HG02588 (cell line): ENCODE results near the gene TMEM272.

Source experiments
- ATAC-seq: cut with Tn5 transposase; IDR thresholded peaks from one replicate; pipeline ENCODE4 v1.9.1; 2021; ENCODE audit warnings: mild to moderate bottlenecking, moderate library complexity; ENCODE audit not compliant: unreplicated experiment

Gene TMEM272, protein sequence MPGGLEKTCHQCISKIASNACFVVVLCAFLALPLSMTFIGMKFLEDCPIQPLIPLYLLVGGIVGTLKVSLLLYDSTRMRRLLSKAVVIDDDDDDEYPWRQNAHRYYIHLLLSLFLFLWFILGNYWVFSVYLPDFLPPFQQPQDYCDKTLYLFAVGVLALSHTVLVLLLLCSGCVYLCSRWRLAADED

DNA sequence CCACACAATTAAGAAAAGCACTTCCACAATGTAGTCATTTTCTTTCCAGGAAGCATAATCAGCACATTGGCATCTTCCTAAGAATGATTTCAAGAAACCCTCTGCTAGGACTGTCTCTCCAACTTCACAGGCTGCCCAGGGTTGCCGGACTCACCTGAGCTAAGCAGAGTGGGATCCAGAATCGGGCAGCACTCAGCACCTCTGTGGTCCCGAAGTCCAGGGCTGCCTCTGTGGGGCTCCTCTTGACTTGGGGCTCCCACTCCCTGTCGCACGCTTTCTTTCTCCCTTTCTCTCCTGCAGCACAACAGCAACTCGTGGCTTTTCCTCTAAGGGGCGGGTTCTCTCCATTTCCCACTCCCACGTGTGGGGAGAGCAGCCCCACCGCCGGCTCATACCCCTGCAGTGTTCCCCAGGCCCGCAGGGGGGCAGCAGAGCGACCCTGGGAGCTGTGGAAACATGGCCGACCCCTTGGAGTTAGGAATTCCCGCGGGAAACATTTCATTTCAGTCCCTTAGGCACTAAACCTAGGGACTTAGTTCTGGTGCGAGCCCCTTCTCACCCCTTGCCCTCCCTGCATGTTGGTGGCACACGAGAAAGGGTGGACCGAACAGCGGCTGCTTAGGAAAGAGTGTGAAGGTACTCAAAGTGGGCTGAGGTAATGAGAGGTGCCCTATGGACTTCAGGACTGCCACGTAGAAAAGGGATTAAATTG is at the start of gene TMEM272:
TSS of gene TMEM272 (minus strand) at position 316 of the 712 bp plus-strand sequence. CDS start 6,647 bp downstream, outside the sequence.
- peak; percentile 71 for ATAC-seq

DNA sequence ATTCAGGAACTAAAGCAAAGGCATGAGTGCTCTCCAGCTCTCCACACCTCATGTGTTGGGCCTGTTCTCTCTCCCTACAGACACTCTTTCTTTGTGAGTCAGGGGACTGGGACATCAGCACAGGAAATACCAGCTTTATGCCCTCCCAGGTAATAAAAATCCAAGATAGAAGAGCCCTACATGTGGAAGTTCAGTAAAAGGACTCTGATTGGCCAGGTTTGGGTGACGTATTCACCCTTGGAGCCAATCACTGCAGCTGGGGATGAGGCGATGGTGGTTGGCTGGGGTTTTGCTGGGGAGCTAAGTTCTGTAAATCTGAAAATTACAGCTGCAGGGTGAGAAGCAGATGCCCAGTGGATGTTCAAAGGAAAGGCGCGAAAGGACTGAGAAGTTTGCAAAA is 49.3 kb upstream of the TMEM272 start:
- ATAC-seq = no peak

DNA sequence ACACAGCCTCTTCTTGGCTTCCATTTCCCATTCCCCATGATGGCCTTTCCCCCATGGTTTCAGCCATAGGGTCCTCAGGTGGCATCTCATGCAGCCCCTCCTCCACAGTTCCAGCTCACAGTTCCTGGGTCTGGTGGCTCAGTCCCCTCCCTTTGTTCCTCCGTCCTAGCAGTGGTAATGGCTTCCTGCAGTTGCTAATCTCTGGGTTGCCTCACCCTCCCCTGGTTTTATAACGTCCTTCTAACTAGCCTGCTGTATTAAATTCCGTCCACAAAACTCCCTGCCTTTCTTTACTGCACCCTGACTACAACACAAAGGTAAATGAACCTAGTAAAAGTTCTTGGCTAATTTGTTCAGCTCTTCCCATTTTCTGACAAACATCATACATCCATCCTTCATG is 47.7 kb upstream of the TMEM272 start:
- no peak for ATAC-seq

DNA sequence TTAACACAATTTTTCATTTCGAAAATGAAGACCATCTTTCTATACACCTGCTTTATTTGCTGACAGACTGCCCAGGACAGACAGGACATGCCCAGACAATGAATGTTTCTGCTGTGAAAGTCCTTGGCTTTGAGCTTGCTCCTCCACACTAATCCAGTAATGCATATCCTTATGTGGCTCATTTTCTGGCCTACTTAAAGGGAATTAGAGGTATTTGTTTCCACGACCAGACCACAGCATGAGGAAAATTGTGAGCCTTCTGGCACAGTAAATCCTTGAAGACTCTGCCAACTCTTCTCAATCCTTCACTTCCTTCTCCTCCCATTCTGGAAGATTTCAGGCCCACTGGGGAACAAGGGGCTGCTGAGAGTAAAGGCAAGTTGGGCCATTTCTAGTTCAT is 42.5 kb upstream of the TMEM272 start:
- ATAC-seq = no peak

DNA sequence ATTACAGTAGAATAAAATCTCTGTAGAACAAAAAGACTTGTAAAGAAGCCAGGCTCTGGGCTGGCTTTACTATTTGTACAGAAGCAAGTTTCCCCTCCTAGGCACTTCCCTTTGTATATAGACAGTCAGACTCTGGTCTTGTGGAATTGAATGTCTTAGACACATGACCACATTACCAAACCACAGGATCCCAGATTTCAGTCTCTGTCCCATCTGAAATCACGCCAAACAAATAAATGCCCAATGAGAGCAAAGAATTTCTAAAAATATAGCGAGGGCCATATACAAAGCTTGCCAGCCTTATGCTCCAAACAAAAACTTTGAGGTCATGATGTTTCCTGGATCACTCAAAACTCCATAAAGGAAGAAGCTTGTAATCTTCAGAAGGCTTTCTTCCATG is 40.7 kb upstream of the TMEM272 start:
- ATAC-seq = no peak

DNA sequence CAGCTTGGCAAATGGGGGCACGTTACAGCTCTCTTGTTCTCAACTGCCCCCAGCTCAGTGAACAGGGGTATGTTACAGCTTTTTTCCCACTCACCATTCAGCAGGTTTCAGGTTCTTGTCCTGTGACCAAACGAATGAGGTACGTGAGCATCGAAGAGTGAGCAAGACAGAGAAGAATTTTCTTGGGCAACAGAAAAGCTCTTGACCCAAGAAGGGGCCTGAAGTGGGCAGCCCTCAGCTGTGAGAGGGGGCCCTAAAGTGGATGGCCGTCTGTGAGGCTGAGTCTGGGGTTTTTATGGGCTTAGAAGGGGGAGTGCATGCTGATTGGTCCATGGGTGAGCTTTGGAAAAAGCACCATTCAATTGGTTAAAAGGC is 38.2 kb upstream of the TMEM272 start:
- ATAC-seq = no peak

DNA sequence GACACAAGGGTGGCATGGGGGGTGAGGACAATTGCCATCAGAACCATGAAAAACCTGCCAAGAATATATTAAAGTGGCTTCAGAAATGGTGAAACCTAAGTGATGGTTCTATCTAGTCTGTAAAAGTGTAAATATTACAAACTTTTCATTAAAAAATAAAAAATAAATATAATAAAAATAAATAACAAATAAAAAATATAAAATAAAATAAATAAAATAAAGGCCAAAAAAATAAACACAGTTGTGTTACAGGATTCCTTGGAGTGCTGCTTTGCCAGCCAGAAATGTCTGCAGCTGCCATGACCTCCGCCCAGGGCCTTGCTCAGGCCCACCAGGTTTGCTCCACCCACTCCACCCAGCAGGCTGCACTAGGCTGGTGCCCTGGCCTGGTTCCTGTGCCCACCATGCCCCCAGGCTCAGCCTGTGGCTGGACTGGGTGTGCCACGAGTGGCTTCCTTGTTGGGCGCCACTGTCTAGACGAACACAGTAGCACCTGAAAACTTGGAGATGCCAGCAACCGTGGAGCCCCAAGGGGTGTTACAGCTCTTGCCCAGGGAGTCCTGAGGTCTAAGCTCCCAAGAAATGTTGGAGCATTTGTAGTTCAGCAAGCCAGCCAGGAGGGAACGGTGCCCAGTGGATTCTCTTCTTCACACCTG is 37.7 kb upstream of the TMEM272 start:
- ATAC-seq = no peak

DNA sequence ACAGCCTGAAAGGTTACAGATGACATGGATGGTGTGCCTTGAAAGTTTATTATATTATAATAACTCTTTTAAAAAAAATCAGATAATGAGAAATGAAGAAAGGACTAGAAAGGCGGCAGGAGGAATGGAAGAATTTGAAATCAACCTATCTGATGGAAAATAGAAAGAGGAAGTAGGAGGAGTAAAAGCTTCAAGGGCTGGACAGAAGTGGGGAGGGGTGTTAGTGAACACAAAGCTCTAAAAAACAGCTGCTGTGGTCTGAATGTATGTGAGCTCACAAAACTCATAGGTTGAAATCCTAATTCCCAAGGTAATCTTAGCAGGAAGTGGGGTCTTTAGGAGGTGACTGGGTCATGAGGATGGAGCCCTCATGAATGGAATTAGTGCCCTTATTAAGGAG is 36.3 kb upstream of the TMEM272 start:
- ATAC-seq = no peak

DNA sequence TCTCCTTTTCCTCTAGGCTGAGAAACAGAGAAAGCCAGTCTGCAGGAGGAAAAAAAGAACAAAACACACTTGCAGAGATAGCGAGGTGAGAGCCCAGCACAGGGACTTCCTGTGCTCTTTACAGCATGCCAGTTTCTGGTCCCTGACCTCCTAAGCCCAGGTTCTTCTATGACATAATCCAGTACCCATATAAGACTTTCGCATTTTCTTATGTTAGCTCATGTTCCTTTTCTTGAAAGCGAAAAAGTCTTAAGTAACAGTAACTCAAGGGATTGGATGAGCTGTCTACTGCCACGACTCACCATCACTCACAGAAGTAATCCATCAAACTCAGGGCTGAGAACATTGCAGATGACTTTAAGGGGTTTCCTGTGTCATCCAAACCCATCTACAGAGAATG is 34.2 kb upstream of the TMEM272 start:
- ATAC-seq = no peak

DNA sequence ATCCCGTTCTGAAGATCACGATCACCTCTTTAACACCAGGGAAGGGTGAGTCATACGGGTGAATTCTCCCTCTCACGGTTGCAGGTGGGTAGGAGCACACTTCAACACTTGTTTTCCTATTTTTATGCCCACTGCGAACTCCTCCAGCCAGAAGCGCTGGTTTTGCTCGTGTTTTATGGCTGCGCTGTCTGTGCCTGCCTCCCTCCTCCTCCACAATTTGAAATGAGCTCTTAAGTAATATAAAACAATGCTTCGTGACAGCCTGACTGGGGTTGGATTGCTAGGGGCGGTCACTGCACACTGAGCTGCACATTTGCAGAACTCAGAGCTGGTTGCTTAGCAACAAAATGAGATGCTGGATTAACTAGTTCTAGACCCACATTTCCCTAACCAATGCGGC is 29.7 kb upstream of the TMEM272 start:
- ATAC-seq = no peak

DNA sequence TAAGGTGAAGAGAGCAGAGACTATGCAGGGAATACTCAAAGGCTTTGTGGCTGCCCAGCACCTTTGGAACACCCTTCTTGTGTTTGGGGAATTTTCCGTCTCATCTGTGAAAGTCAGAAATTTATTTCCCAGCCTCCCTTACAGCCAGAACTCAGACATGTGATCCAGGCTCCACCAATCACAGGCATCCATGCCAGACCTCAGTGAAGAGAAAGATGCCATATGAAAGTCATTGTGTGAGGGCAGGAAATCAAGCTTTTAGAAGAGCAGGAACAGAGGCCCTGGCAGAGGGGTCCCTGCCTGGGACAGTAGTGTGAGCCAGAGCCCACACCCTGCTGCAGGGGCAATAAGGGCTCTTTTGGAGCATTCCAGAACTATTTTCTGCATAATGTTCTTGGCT is 28.9 kb upstream of the TMEM272 start:
- ATAC-seq = no peak

DNA sequence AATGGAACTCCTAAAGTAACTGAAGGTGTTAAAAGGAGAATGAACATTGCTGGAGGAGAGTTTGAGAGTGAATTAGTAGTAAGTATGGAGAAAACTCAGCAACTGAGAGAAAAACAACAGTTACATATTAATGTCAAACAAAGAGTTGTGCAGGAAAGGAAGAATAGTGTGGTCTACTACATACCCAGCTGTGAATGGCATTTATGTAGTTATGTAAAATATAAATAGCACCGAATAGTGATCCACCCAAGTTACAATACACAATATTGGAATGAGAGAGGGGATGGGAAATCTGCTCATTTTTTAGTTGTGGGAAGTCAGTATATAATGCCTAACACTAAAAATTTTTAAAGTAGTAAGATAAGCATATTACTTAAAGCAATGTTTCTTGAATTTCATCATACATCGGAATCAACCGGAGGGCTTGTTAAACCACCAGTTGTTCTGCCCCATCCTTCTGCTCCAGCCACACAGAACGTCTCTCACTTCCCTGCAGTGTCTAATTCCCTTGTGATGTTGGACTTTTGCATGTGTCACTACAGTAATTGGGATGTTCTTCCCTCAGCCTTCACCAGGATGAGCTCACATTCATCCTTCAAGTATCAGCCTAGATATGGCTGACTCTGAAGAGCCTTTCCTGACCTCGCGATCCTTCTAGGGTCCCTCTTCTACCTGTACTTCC is 28.3 kb upstream of the TMEM272 start:
- ATAC-seq = no peak

DNA sequence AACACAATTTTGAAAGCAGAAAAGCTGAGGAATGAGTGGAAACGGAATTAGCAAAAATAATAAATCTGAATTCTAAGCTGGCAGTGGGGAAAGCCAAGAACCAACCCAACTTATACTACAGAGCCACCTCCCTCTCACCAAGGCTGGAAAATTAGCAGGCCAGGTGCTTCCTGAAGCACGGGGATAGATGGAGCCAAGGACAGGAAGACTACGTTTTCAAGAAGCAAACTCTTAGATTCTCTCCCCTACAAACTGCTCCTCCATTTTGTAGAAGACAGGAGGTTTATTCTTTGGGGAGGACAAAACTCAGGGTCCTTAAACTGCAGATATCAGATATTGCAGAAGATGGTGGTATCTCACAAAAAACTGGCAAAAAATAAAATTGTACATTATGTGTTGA is 25.6 kb upstream of the TMEM272 start:
- ATAC-seq = no peak

DNA sequence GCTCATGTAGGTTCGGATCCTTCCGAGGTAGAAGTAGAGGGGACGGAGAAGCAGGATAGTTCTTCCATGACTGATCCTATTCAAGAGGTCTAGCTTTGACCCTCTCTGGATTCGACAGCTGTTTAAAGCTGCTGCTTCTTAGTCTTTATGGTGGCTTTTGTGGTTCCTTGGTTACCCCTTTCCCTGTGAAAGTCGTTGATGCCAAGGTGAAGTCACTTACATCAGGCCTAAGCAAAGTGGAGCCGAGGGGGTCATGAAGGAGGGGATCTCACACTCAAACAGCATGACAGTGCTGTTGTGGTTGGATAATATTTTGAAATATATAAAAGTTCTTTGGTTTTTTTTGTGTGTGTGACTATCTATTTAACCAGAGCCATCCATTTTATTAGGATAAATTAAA is 24.9 kb upstream of the TMEM272 start:
- ATAC-seq = no peak

DNA sequence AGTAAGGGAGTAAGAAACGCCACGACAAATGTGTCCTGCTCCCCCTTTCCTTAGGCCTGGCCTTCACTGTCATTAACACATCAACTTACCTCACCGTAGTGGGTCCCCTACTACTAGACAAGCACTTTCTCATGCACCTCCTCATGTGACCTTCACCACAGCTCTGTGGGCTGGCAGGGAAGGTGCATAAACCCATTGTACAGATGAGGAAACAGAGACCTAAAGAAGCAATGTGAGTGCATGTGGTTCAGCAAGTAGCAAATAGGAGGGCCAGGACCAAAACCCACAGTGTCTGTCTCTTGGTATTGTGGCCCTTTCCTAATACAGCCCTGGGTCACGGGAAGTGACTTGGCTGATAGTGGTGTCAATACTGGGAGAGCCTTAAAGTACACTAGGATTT is 22.1 kb upstream of the TMEM272 start:
- no peak for ATAC-seq

DNA sequence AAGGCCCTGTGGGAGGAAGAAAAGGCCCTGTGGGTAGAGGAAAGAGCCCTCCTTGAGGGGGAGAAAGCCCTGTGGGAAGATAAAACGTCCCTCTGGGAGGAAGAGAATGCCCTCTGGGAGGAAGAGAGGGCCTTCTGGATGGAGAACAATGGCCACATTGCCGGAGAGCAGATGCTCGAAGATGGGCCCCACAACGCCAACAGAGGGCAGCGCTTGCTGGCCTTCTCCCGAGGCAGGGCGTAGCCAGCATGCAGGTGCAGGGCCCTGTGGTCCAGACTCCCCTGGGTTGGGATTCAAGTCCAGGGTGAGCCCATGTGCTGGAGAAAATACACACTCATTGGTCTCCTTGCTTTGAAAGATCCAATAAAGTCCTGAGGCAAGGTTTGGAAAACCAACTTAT is 20.9 kb upstream of the TMEM272 start:
- no peak for ATAC-seq

DNA sequence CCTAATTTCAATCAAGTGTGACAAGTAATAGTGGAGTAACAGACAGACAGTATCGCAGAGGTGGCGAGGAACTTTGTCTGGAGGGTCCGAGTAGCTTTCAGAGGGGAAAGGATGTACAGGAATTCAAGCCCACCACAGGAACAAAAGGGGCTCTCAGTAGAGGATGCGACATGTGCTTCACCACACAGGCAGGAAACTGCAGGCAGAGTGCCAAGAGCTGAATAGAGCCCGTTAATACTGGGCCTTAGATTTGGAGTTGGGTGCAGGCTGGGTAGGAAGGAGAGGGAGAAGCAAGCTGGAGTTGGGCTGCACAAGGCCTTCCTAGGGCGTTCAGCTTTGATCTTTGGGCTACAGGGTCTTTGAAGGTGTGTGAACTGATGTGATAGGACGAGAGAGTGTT is 18.0 kb upstream of the TMEM272 start:
- no peak for ATAC-seq

DNA sequence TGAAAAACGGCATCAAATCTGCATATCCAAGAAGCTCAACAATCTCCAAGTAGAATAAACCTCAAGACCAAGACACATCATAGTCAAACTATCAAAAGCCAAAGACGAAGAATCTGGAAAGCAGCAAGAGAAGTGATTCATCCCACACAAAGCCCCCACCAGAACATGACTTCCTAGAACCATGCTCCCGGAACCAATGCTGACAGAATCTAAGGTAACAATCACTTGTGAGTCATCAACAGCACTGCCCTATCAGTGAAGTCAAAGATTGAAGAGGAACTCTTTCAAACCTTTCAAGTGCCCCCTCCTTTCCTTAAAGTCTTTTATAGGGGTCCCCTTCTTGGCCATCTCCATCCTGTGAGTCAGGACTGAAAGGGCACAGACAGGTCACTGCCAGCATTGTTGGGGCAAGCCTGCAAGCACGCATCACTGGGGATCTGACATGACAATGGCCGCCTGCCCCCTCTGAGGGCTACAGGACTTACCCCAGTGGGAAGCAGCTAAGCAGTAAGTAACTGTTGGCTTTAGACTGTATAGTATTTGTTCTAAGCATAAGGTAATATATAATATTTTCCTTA is 16.8 kb upstream of the TMEM272 start, which contains the start of gene CCDC70:
TSS of gene CCDC70 (plus strand) at position 247 of the 578 bp plus-strand sequence. CDS start 3,443 bp downstream, outside the sequence.
- no peak for ATAC-seq

DNA sequence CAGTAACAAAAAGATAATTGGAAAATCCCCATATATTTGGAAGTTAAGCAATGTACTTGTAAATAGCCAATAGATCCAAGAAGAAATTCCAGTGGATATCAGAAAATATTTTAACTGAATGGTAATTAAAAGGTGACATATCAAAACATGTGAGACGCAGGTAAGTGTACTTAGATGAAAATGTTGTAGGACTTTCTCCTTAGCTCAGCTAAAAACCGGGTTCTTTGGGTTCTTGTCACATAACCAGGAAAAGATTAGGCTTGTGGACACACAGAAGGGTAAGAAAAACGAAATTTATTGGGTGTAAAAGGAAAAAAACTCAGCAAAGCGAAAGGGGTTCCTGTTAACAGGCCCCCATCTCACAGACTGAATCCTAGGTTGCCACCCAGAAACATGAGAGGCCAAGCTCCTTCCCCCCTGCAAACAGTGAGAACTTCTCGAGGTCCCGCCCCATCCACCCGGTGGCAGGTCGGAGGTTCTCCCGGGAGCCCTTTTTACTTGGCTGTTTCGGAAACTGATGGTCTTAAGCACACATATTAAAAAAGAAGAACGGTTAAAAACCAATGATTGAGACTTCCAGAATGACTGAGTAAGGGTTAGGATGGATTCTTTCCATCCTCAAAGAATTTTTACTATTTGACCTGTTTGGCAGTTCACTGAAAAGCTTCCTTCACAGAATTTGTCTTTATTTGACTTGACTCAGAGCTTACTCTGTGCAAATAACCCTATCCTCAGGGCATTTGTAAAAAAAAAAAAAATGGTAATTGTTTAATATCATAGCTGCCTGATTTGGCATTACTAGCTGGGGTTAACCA is 13.7 kb upstream of the TMEM272 start:
- ATAC-seq = no peak

DNA sequence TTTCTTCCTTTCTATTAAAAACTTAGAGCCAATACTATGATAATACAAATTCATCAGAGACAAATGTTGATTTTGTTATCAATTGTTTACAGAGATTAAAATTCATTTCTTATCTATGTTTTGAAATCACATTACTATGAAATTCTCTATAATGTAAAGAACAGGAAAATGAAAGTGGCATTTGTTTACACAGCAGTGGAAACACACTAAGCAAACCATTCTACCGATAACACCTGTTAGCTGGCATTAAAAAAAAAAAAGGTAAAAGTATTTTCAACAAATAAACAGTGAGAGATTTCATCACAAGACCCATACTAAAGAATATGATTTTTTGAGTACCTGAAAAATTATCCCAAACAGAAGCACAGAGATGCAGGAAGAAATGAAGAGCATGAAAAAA is 12.0 kb upstream of the TMEM272 start:
- ATAC-seq = no peak
